GM23338 (cell line): ENCODE data around the gene EPHA5.

Source experiments
- EZH2phosphoT487 ChIP-seq: fragments of 200-600 bp; sonication (generic); IDR thresholded peaks from one replicate; pipeline ENCODE4 v1.8.1; 2018; ENCODE audit warnings: antibody characterized with exemption; ENCODE audit not compliant: unreplicated experiment
- POLR2AphosphoS5 ChIP-seq: IDR thresholded peaks from 2 replicates; pipeline ENCODE4 v1.6.1; 2016; ENCODE audit warnings: antibody characterized with exemption, low read depth
- TF ChIP-seq, protein P1 (sequence below), 2 experiments: fragments of 200-600 bp in 1 of 2; sonication (generic) in 1 of 2; conservative IDR thresholded peaks; 2 replicates each; pipeline versions ENCODE4 v1.5.1 to v1.6.1; 2016 to 2017; ENCODE audit warnings: antibody characterized with exemption in 2 of 2, low read depth in 2 of 2, mild to moderate bottlenecking in 2 of 2, moderate library complexity in 1 of 2

DNA sequence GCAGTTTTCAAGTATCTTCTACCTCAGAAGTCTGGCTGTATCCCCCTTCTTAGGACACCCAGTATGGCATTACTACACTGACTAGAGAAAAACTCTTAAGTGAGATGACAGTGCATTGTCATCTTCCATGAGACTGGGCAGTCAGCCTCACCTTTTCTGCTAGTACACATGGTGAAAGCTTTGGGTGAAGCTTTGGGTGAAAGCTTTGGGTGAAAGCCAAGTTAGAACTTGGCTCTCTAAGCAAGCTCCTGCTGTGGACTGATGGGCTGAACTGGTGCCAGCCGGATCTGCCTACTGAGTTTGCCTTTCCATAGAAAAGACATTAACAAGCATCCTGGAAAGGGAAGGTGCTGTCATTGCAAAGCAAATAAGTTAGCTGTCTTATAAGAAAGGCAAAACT lies 8.8 kb downstream of the EPHA5 start:
- TF ChIP-seq POLR2AphosphoS5 (no peak), EZH2phosphoT487 (no peak)
- TF ChIP-seq, protein P1, sequence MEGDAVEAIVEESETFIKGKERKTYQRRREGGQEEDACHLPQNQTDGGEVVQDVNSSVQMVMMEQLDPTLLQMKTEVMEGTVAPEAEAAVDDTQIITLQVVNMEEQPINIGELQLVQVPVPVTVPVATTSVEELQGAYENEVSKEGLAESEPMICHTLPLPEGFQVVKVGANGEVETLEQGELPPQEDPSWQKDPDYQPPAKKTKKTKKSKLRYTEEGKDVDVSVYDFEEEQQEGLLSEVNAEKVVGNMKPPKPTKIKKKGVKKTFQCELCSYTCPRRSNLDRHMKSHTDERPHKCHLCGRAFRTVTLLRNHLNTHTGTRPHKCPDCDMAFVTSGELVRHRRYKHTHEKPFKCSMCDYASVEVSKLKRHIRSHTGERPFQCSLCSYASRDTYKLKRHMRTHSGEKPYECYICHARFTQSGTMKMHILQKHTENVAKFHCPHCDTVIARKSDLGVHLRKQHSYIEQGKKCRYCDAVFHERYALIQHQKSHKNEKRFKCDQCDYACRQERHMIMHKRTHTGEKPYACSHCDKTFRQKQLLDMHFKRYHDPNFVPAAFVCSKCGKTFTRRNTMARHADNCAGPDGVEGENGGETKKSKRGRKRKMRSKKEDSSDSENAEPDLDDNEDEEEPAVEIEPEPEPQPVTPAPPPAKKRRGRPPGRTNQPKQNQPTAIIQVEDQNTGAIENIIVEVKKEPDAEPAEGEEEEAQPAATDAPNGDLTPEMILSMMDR (conservative IDR thresholded peaks at IDR 0.05; ENCODE audit: low read depth in 2 of 2) = no peak
